OCI-M2 (cell line): ENCODE data around the gene CTIF.

Experiments used
- DNase-seq: peaks from one replicate; lab custom pipeline; 2025; ENCODE audit not compliant: unreplicated experiment; lab: John Stamatoyannopoulos, UW

The CTIF gene

GRCh38 chr18:48872234-48873145 is 333.7 kb downstream of the CTIF start:
- DNase-seq, result no peak

DNA sequence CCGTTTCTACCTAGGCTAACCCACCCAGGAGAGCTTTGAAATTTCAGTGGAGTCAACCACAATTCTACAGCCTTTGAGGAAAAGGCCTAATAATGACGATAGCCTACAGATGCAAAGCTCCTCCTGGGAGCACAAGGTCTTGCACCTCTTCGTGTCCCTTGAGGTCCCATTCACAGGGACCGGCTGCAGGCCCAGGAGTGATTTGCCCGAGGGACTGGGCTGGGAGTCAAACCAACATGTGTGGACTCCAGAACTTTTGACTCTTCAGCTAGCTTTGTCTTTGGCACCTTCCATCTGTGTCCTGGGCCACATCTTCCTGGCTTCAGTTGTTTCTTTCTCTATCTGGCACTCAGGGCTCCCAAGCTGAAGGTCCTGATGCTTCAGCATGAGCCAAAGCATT is 335.4 kb downstream of the CTIF start:
- no peak for DNase-seq

- no peak for DNase-seq
These were observed 335.9 kb downstream of the CTIF start for GRCh38 chr18:48874701-48875162.

DNA sequence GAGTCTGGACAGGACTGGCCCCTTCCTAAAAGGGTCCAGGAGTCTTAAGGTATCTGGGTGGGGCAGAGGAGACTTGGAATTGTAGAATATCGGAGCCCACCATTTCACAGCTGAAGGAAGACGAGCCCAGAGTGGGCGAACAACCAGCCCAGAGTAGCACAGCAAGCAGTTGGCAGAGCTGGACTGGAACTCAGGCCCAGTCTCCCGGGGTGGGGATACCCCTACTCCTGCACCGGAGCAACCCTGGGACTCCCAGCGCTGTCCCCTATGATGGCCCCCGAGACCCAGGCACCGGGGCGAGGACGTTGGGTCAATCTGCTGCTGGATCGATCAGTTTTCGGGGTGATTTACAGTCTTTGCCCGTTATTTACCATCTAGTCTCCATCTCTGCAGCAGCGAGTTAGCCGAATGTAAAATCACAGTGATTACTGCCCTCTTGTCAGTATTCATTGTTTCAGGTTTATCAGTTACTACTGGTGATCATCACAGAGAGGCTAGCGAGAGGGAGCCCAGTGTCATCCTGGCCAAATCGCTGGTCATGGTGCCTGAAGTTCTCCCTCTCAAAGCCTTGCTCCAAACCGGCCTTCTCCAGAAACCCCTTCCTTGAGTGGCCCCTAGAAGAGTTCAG is 336.6 kb downstream of the CTIF start:
- DNase-seq, result no peak

- no peak for DNase-seq
These were observed 337.2 kb downstream of the CTIF start for GRCh38 chr18:48875942-48876511.

GRCh38 chr18:48876590-48876989 is 337.8 kb downstream of the CTIF start:
- DNase-seq, result no peak

DNA sequence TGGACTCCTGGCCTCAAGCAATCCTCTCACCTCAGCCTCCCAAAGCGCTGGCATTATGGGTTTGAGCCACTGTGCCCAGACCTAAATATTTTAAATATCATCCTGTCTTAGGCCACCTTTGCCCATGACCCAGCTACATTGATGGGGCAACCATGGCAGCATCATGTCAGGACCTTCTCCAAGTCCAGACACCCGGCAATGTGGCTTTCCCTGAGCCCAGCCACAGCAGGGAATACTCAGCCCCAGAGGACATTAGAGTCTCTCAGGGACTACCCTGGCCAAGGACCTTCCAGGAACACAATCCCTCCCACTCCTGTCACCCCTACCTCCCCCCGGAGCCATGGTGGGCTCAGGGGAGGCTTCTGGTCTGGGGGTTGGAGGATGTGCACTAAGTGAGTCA is 339.1 kb downstream of the CTIF start:
- no peak for DNase-seq

GRCh38 chr18:48878471-48878870 is 339.6 kb downstream of the CTIF start:
- DNase-seq, result no peak

- DNase-seq, result no peak
These were observed 340.2 kb downstream of the CTIF start for GRCh38 chr18:48879008-48879431.

GRCh38 chr18:48880931-48881330 is 342.1 kb downstream of the CTIF start:
- no peak for DNase-seq

DNA sequence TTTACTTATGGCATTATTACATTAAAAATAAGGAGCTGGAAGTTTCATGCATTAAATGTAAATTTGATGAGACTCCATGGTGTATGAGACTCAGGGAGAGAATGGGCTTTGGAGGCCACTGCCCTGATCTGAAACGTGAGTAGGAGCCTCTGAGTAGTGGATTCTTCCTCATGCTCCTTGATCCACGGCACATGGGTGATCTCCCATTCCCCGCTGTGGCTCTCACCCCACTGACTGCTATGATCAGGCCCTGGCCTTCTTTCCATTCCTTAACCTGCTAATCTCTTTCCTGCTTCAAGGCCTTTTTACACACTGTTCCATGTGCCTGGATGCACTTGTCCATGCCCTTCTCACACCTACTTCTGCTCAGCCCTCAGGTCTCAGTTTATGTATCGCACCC is 343.5 kb downstream of the CTIF start:
- no peak for DNase-seq

- no peak for DNase-seq
These were observed 345.5 kb downstream of the CTIF start for GRCh38 chr18:48884306-48884705.

DNA sequence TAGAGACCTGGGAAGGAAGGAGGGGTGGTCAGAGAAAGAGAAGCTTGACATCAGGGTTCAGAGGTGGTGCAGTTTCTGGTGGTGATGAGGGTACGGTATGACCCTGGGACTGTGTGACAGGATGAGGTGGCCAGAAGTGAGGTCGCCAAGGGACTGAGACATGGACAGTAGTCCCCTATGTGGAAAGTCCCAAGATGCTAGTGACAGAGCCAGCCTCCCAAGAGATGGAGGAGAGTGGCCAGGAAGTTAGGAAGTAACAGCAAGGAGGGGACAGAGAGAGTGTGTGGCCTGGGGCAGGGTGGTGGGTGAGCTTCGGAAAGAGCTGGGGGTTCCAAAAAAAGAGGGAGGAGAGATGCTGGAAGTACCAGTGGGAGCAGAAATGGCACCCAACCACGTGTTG is 345.9 kb downstream of the CTIF start:
- DNase-seq, result no peak

GRCh38 chr18:48885266-48885923 is 346.6 kb downstream of the CTIF start:
- DNase-seq, result no peak

DNA sequence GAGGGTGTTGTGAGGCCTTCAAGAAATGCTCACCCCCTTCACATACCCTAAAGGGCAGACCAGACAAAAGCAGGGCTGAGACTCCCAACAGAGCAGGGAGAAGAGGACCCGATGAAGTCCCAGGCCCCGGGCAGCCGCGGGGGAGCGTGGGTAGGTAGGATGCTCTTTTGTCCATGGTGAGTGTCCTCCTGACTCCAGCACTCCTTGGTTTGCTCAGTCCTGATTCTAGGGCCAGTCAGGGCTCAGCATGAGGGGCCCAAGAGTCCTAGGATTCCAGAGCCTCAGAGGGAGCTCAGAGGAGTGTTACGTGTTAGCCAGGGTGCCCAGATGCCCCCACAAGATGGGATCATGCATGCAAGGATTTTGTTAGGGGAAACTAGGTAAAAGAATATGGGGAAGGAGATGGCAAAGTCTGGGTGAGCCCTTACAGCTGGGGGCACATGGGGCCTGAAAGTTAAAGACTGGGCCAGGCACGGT is 347.1 kb downstream of the CTIF start:
- no peak for DNase-seq

DNA sequence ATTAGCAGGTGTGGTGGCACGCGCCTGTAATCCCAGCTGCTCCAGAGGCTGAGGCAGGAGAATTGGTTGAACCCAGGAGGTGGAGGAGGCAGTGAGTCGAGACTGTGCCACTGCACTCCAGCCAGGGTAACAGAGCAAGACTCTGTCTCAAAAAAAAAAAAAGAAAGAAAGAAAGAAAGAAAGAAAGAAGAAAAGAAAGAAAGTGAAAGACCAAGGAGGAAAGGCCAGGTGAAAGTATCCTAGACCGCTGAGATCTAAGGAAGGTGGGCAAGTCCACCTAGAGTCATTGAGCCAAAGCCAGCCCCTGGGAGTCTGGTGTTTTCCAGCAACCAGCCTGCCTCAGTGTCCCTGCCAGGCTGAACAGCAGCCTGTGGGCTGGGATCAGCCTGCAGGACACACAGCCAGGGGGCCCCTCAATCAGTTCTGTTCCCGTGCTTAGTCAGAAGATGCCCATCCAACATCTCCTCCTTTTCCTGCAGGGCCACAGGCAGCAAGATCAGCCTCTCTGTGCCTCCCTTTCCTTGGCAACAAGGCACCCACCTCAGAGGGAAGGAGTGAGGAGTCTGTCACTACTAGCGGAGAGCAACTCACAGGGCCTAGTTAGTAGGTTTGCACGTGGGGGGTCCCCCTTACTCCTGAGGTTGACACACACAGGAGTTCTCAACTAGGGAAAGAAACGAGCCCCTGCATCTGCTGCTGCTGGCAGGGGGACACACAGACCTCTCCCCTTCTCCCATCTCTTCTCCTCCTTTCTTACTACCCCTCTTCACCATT is 347.9 kb downstream of the CTIF start:
- no peak for DNase-seq

DNA sequence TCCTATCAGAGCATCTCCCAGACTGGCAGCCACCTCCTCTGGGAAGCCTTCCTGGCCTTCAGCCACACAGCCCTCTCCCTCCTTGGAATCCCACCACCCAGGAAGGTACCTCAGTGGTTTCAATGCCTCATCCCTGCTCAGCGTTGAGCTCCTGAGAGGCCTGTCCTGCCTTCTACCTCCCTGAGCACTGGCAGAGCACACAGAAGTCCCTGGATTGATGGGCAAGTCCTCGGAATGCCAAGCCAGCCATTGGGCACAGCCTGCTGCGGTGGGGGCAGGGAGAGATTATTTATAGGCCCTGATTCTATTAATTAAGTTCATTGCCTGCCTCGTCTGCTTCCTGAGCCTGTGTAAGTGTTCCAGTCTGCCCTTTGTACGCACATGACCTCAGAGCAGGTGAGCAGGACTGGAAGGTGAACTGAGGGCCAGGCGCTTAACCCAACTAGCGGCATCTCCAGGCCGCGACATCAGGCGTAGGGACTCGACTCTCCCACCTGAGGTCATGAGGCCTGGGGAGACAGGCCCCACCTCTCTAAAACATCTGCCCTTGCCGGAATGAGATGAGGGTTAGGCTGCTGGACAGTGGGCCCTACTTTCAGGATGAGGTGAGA is 348.6 kb downstream of the CTIF start:
- DNase-seq, result no peak

- DNase-seq, result no peak
These were observed 349.3 kb downstream of the CTIF start for GRCh38 chr18:48887905-48888772.

GRCh38 chr18:48888773-48889080 is 349.9 kb downstream of the CTIF start:
- no peak for DNase-seq
